Parathyroid adenoma (tissue), 2 donors: ENCODE results near the gene KCNH2.

ENCODE experiments used
- H2AFZ ChIP-seq: fragments of 300-600 bp; sonication (generic); one replicate; pipeline ENCODE4 v1.7.0; 2017; ENCODE audit warnings: antibody characterized with exemption, mild to moderate bottlenecking
- H3K27ac ChIP-seq: fragments of 300-600 bp; sonication (generic); one replicate; pipeline ENCODE4 v1.7.0; 2017
- H3K27me3 ChIP-seq: fragments of 300-600 bp; sonication (generic); one replicate; pipeline ENCODE4 v1.7.0; 2017; ENCODE audit warnings: low read length; ENCODE audit not compliant: control insufficient read depth, insufficient read depth
- H3K36me3 ChIP-seq: fragments of 300-600 bp; sonication (generic); one replicate; pipeline ENCODE4 v1.7.0; 2017; ENCODE audit warnings: low read length; ENCODE audit not compliant: control insufficient read depth, insufficient read depth
- H3K4me1 ChIP-seq: fragments of 300-600 bp; sonication (generic); one replicate; pipeline ENCODE4 v1.7.0; 2017; ENCODE audit warnings: control low read depth
- H3K4me2 ChIP-seq: fragments of 300-600 bp; sonication (generic); one replicate; pipeline ENCODE4 v1.7.0; 2017; ENCODE audit warnings: low read length
- H3K4me3 ChIP-seq: fragments of 300-600 bp; sonication (generic); one replicate; pipeline ENCODE4 v1.7.0; 2017; ENCODE audit warnings: low read depth, low read length
- H3K79me2 ChIP-seq: fragments of 300-600 bp; sonication (generic); one replicate; pipeline ENCODE4 v1.7.0; 2017; ENCODE audit warnings: control low read depth
- H3K9ac ChIP-seq: fragments of 300-600 bp; sonication (generic); one replicate; pipeline ENCODE4 v1.7.0; 2017; ENCODE audit warnings: mild to moderate bottlenecking
- H3K9me3 ChIP-seq: fragments of 300-600 bp; sonication (generic); one replicate; pipeline ENCODE4 v1.7.0; 2017; ENCODE audit warnings: low read length; ENCODE audit not compliant: control insufficient read depth
- CTCF ChIP-seq: fragments of 300-600 bp; sonication (generic); IDR thresholded peaks from one replicate; pipeline ENCODE4 v1.7.0; 2017; ENCODE audit warnings: antibody characterized with exemption, mild to moderate bottlenecking
- donor health status: primary hyperparathyroidism.

The KCNH2 gene

GRCh38 chr7:150988230-150989226 is 10.4 kb upstream of the KCNH2 start:
- no peak overlapping the region for H3K9ac ChIP-seq
- H3K36me3 ChIP-seq: no peaks in the 10 kb centered on the region
- peaks cover 5% of the 10 kb centered on the region for H3K4me1 ChIP-seq
- TF ChIP-seq CTCF: peak; percentile 94
- no peaks in the 10 kb centered on the region for H3K9me3 ChIP-seq
- no peak overlapping the region for H3K4me3 ChIP-seq
- H3K4me2 ChIP-seq: no peak overlapping the region
- no peaks in the 10 kb centered on the region for H3K79me2 ChIP-seq
- H2AFZ ChIP-seq: no peak overlapping the region
- H3K27ac ChIP-seq: peak overlapping the region; percentile 67
- no peaks in the 10 kb centered on the region for H3K27me3 ChIP-seq

- no peak overlapping the region for H3K4me3 ChIP-seq
- H3K4me2 ChIP-seq: no peak overlapping the region
- H3K27me3 ChIP-seq: no peaks in the 10 kb centered on the region
- no peaks in the 10 kb centered on the region for H3K79me2 ChIP-seq
- H3K27ac ChIP-seq: no peak overlapping the region
- H3K4me1 ChIP-seq: peaks cover 5% of the 10 kb centered on the region
- no peak overlapping the region for H3K9ac ChIP-seq
- no peak for TF ChIP-seq CTCF
- no peaks in the 10 kb centered on the region for H3K36me3 ChIP-seq
- no peaks in the 10 kb centered on the region for H3K9me3 ChIP-seq
- H2AFZ ChIP-seq: peak overlapping the region; percentile 65
These were observed 8.4 kb upstream of the KCNH2 start for GRCh38 chr7:150986556-150986955.

- peak; percentile 85 for TF ChIP-seq CTCF
- Histone ChIP-seq H3K4me2 (no peak overlapping the region), H3K9ac (no peak overlapping the region), H3K27ac (no peak overlapping the region), H3K79me2 (no peaks in the 10 kb centered on the region), H3K36me3 (no peaks in the 10 kb centered on the region), H3K9me3 (no peaks in the 10 kb centered on the region), H3K4me1 (peaks cover 5% of the 10 kb centered on the region), H2AFZ (peak overlapping the region; percentile 65), H3K27me3 (no peaks in the 10 kb centered on the region), H3K4me3 (no peak overlapping the region)
These were observed 8.0 kb upstream of the KCNH2 start for GRCh38 chr7:150986099-150986512.

- no peak overlapping the region for H3K4me2 ChIP-seq
These were observed 5.8 kb upstream of the KCNH2 start for GRCh38 chr7:150983893-150984368.

More at GRCh38 chr7:150983893-150984368, 5.8 kb upstream of the KCNH2 start:
- Histone ChIP-seq H3K36me3 (no peaks in the 10 kb centered on the region), H3K4me3 (no peak overlapping the region), H3K27me3 (no peaks in the 10 kb centered on the region), H2AFZ (no peak overlapping the region), H3K27ac (no peak overlapping the region), H3K4me1 (peaks cover 16% of the 10 kb centered on the region), H3K9me3 (no peaks in the 10 kb centered on the region), H3K9ac (no peak overlapping the region), H3K79me2 (no peaks in the 10 kb centered on the region)
- TF ChIP-seq CTCF: no peak
